ENCODE results near the gene CYP8B1. TPM values are rescaled to one million over a fixed set of nuclear protein-coding genes. Genes with fewer than 3 reads are reported as not detected.
A peak's percentile ranks its signal among the peaks of the same experiment; 100 is the strongest.
"Not testable (repeated sequence)": the region's sequence is repeated elsewhere in the genome, so short reads cannot be mapped to it uniquely, and the experiment has no call there.

Gene CYP8B1
- total RNA-seq, 4 donors from 2014 or later, result not detected

GRCh38 chr3:42891042-42891441, 15.4 kb upstream of the CYP8B1 start:
- Histone ChIP-seq H3K36me3 (no peaks in the 10 kb centered on the region), H3K4me3 (no peak overlapping the region), H3K9me3 (no peaks in the 10 kb centered on the region), H3K27ac (peak overlapping the region in 2 of 4 donors; percentile 26 to 39), H3K4me1 (peaks cover 0 to 28% (median 0%) of the 10 kb centered on the region in 3 donors), H3K27me3 (no peaks in the 10 kb centered on the region)
- intact Hi-C loops (cut with DNase I), result no loop called here
- TF ChIP-seq POLR2A (IDR thresholded peaks at IDR 0.05) (no peak), CTCF (IDR thresholded peaks at IDR 0.05) (no peak)
- 70 to 88% methylated on average over 2 of the region's 2 CpGs for WGBS, 2 donors
- no peak for DNase-seq

GRCh38 chr3:42887084-42887483, 11.4 kb upstream of the CYP8B1 start:
- peaks cover 0 to 24% (median 0%) of the 10 kb centered on the region in 3 donors for H3K4me1 ChIP-seq
- no peak for DNase-seq
- 85 to 90% methylated on average over 3 of the region's 3 CpGs for WGBS, 2 donors
- no peaks in the 10 kb centered on the region for H3K27me3 ChIP-seq
- intact Hi-C loops (cut with DNase I), result no loop called here
- H3K4me3 ChIP-seq, result no peak overlapping the region
- TF ChIP-seq CTCF (IDR thresholded peaks at IDR 0.05) (no peak), POLR2A (IDR thresholded peaks at IDR 0.05) (no peak)
- no peaks in the 10 kb centered on the region for H3K36me3 ChIP-seq
- no peak overlapping the region for H3K27ac ChIP-seq
- H3K9me3 ChIP-seq, result no peaks in the 10 kb centered on the region

- intact Hi-C loops (cut with DNase I), result no loop called here
- no peak for TF ChIP-seq CTCF (IDR thresholded peaks at IDR 0.05)
- no peak for TF ChIP-seq POLR2A (IDR thresholded peaks at IDR 0.05)
- Histone ChIP-seq H3K9me3 (no peaks in the 10 kb centered on the region), H3K4me1 (peaks cover 0 to 23% (median under 1%) of the 10 kb centered on the region in 3 donors), H3K36me3 (no peaks in the 10 kb centered on the region), H3K4me3 (no peak overlapping the region), H3K27me3 (no peaks in the 10 kb centered on the region), H3K27ac (no peak overlapping the region)
- 74 to 81% methylated on average over 1 of the region's 1 CpG for WGBS, 2 donors
- DNase-seq, result no peak
These were observed 10.7 kb upstream of the CYP8B1 start for GRCh38 chr3:42886294-42886822.

GRCh38 chr3:42884324-42884723, 8.6 kb upstream of the CYP8B1 start:
- H3K36me3 ChIP-seq, result no peaks in the 10 kb centered on the region
- no peak overlapping the region for H3K27ac ChIP-seq
- peaks cover 4 to 13% (median 9%) of the 10 kb centered on the region in 3 donors for H3K4me1 ChIP-seq
- H3K9me3 ChIP-seq, result no peaks in the 10 kb centered on the region
- no peak overlapping the region for H3K4me3 ChIP-seq
- intact Hi-C loops (cut with DNase I), result loop anchor here (5.0 kb wide), 1 partner anchor 52 kb away; no protein-coding TSS in a partner anchor
- 72 to 74% methylated on average over 2 of the region's 2 CpGs for WGBS, 2 donors
- no peak for DNase-seq
- TF ChIP-seq POLR2A (IDR thresholded peaks at IDR 0.05) (no peak), CTCF (IDR thresholded peaks at IDR 0.05) (no peak)
- no peaks in the 10 kb centered on the region for H3K27me3 ChIP-seq

- intact Hi-C loops (cut with DNase I), result loop anchor here (5.0 kb wide), 1 partner anchor 51 kb away; no protein-coding TSS in a partner anchor
- not testable (repeated sequence) for H3K9me3 ChIP-seq, H3K27me3 ChIP-seq, H3K4me3 ChIP-seq, H3K36me3 ChIP-seq, H3K27ac ChIP-seq, DNase-seq
- WGBS, 2 donors, result 67% methylated on average over 6 of the region's 6 CpGs
- peaks cover 4 to 12% (median 9%) of the 10 kb centered on the region in 3 donors for H3K4me1 ChIP-seq
These were observed 7.7 kb upstream of the CYP8B1 start for GRCh38 chr3:42883251-42883930.

Measured in esophagus squamous epithelium (tissue), 5 donors.